NCI-H748 (cell line): ENCODE measurements around the gene TFDP2.
"Not testable (repeated sequence)": the region's sequence is repeated elsewhere in the genome, so short reads cannot be mapped to it uniquely, and the experiment has no call there.

ENCODE experiments used
- DNase-seq: peaks from one replicate; lab custom pipeline; 2025; ENCODE audit not compliant: unreplicated experiment; lab: John Stamatoyannopoulos, UW

The TFDP2 gene

GRCh38 chr3:142022381-142022780 is 127.0 kb downstream of the TFDP2 start:
- no peak for DNase-seq

GRCh38 chr3:142021127-142021526 is 128.2 kb downstream of the TFDP2 start:
- DNase-seq = no peak

- no peak for DNase-seq
Measured at GRCh38 chr3:142019794-142020320, 129.5 kb downstream of the TFDP2 start.

- no peak for DNase-seq
Measured at GRCh38 chr3:142013993-142014392, 135.4 kb downstream of the TFDP2 start.

- DNase-seq = no peak
Measured at GRCh38 chr3:142013326-142013980, 135.9 kb downstream of the TFDP2 start.

GRCh38 chr3:142009029-142009428 is 140.3 kb downstream of the TFDP2 start:
- DNase-seq = no peak

GRCh38 chr3:142007710-142008399 is 141.5 kb downstream of the TFDP2 start:
- no peak for DNase-seq

- DNase-seq = not testable (repeated sequence)
Measured at GRCh38 chr3:142004957-142005356, 144.4 kb downstream of the TFDP2 start.

GRCh38 chr3:142004025-142004424 is 145.3 kb downstream of the TFDP2 start:
- no peak for DNase-seq

GRCh38 chr3:142003291-142003690 is 146.1 kb downstream of the TFDP2 start:
- DNase-seq = no peak

- no peak for DNase-seq
Measured at GRCh38 chr3:142000325-142000870, 148.9 kb downstream of the TFDP2 start.

GRCh38 chr3:141998669-141999290 is 150.6 kb downstream of the TFDP2 start:
- DNase-seq = peak; percentile 5

- DNase-seq = no peak
Measured at GRCh38 chr3:141996437-141996836, 152.9 kb downstream of the TFDP2 start.

GRCh38 chr3:141994856-141995255 is 154.5 kb downstream of the TFDP2 start:
- DNase-seq = no peak

GRCh38 chr3:141992512-141992911 is 156.8 kb downstream of the TFDP2 start:
- no peak for DNase-seq

- DNase-seq = no peak
Measured at GRCh38 chr3:141986548-141987107, 162.7 kb downstream of the TFDP2 start.

- DNase-seq = no peak
Measured at GRCh38 chr3:141981084-141981483, 168.3 kb downstream of the TFDP2 start.

- no peak for DNase-seq
Measured at GRCh38 chr3:141979050-141979671, 170.2 kb downstream of the TFDP2 start.

GRCh38 chr3:141974777-141975176 is 174.6 kb downstream of the TFDP2 start:
- DNase-seq = not testable (repeated sequence)

- DNase-seq = no peak
Measured at GRCh38 chr3:141972399-141972798, 176.9 kb downstream of the TFDP2 start.

- DNase-seq = no peak
Measured at GRCh38 chr3:141971571-141971970, 177.8 kb downstream of the TFDP2 start.
